HG02938 (cell line): ENCODE results near the gene DNAJB5.

Source experiments
- ATAC-seq: cut with Tn5 transposase; IDR thresholded peaks from one replicate; pipeline ENCODE4 v1.9.1; 2021; ENCODE audit warnings: mild to moderate bottlenecking, moderate library complexity; ENCODE audit not compliant: unreplicated experiment

DNAJB5 gene

DNA sequence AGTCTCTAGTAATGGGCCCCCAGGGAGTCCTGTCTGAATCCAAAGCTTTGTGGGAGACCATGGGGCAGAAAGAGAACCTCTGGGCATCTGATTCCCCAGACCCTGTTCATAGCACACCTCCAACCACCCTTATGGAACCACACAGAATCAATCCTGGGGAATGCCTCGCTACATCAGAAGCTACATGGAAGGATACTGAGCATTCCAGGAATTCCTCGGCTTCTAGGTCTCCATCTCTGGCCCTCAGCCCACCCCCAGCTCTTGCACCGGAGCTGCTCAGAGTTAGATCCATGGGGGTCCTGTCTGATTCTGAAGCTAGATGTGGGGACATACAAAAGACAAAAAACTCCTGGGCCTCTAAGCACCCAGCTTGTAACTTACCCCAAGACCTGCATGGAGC, 54.5 kb downstream of the DNAJB5 start:
- no peak for ATAC-seq
